ENCODE measurements around the gene GUCY1B1. TPM values are rescaled to one million over a fixed set of nuclear protein-coding genes. Genes with fewer than 3 reads are reported as not detected.

The GUCY1B1 gene
- total RNA-seq, 1 experiment from 2014 or later: not detected

DNA sequence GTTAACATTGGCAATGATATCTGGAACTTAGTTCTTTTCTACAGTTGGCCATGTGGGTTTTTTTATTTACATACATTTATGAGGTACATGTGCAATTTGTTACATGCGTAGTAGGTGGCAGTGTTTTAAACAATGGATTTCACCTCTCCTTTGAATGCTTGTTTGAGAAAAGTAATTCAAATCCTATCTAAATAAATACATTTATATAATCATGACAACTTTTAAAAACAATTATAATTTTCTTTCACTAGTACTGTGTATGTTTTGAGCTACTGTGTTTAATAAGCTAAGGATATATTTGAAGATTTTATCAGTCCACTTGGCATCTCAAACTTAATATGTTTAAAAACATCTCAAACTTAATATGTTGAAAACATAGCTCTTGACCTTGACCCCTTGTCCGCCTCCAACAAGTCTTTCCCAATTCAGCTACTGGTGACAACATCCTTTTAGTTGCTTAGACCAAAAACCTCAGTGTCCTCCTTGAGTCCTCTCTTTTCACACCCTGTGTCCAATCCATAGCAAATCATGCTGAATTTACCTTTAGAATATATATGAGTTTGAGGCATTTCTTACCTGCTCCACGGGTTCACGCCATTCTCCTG lies 14.5 kb downstream of the GUCY1B1 start:
- Histone ChIP-seq H4K20me1 (ENCODE audit: insufficient read depth) (no peaks in the 10 kb centered on the region), H3K4me3 (replicated peaks in 1 of 2; ENCODE audit: low read depth in 1 of 2, low read length in 2 of 2) (no peak overlapping the region), H3K36me3 (ENCODE audit: control insufficient read depth in 1 of 2, insufficient read depth in 2 of 2, low read length in 2 of 2) (no peaks in the 10 kb centered on the region), H3K4me1 (ENCODE audit: control insufficient read depth in 1 of 2, insufficient read depth in 2 of 2, low read length in 2 of 2) (no peaks in the 10 kb centered on the region), H3K9me2 (ENCODE audit: insufficient read depth) (no peaks in the 10 kb centered on the region), H2AFZ (ENCODE audit: low read depth, low read length, poor library complexity, severe bottlenecking) (no peak overlapping the region), H3K79me2 (ENCODE audit: insufficient read depth, low read length) (no peaks in the 10 kb centered on the region), H3K9ac (ENCODE audit: low read length) (no peak overlapping the region), H3K9me3 (ENCODE audit: control insufficient read depth in 1 of 2, insufficient read depth in 1 of 2, low read depth in 1 of 2, low read length in 2 of 2) (no peaks in the 10 kb centered on the region), H3K27me3 (ENCODE audit: insufficient read depth, low read length) (no peaks in the 10 kb centered on the region), H3K27ac (ENCODE audit: low read depth, low read length) (no peak overlapping the region), H3K4me2 (ENCODE audit: low read length) (no peak overlapping the region)
- ChIA-PET CTCF (interaction anchor here (2.0 kb wide), 1 partner anchor 14 kb away, joined by 6 read pairs; no protein-coding TSS in a partner anchor), POLR2A (no interaction called here), RAD21 (ENCODE audit: low non-redundant PET in 1 of 2, low total read pairs in 2 of 2, uncharacterized antibody in 2 of 2, unreplicated experiment in 2 of 2) (no interaction called here)
- DNase-seq (ENCODE audit: low read depth, low spot score): no peak
- TF ChIP-seq EGR1 (IDR thresholded peaks at IDR 0.05; ENCODE audit: low read depth) (no peak), TCF7L2 (IDR thresholded peaks at IDR 0.05; ENCODE audit: borderline replicate concordance, extremely low read depth, insufficient read depth, insufficient read length) (no peak), POLR2AphosphoS5 (IDR thresholded peaks at IDR 0.05; ENCODE audit: low read depth, low read length) (no peak), ELF1 (IDR thresholded peaks at IDR 0.05; ENCODE audit: borderline replicate concordance, low read depth) (no peak), ZNF274 (IDR thresholded peaks at IDR 0.05; ENCODE audit: low read depth, low read length) (no peak)
- no peak for ATAC-seq
- intact Hi-C loops (cut with micrococcal nuclease): no loop called here
- no TSS peak for BruUV-seq (replicated peaks)

DNA sequence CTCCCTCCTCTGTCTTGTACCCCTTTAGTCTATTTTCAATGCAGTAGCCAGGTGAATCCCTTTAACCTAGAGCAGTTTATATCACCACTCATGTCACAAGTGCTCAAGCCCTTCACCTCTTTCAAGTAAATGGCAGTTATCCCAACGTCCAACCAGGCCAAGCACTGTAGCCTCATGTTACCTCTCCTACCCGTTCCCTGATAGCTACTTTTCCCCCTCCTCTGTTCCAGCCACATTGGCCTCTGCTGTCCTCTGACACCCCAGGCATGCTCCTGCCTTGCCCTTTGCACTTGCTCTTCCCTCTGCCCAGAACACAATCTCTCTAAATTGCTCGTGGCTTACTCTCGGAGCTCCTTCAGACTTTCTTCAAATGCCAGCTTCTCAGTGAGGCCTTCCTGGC lies 15.2 kb downstream of the GUCY1B1 start:
- Histone ChIP-seq H3K79me2 (ENCODE audit: insufficient read depth, low read length) (no peaks in the 10 kb centered on the region), H3K27ac (ENCODE audit: low read depth, low read length) (no peak overlapping the region), H3K9me3 (ENCODE audit: control insufficient read depth in 1 of 2, insufficient read depth in 1 of 2, low read depth in 1 of 2, low read length in 2 of 2) (no peaks in the 10 kb centered on the region), H3K9me2 (ENCODE audit: insufficient read depth) (no peaks in the 10 kb centered on the region), H3K4me1 (ENCODE audit: control insufficient read depth in 1 of 2, insufficient read depth in 2 of 2, low read length in 2 of 2) (no peaks in the 10 kb centered on the region), H3K4me2 (ENCODE audit: low read length) (no peak overlapping the region), H2AFZ (ENCODE audit: low read depth, low read length, poor library complexity, severe bottlenecking) (no peak overlapping the region), H4K20me1 (ENCODE audit: insufficient read depth) (no peaks in the 10 kb centered on the region), H3K27me3 (ENCODE audit: insufficient read depth, low read length) (no peaks in the 10 kb centered on the region), H3K4me3 (replicated peaks in 1 of 2; ENCODE audit: low read depth in 1 of 2, low read length in 2 of 2) (no peak overlapping the region), H3K9ac (ENCODE audit: low read length) (no peak overlapping the region), H3K36me3 (ENCODE audit: control insufficient read depth in 1 of 2, insufficient read depth in 2 of 2, low read length in 2 of 2) (no peaks in the 10 kb centered on the region)
- intact Hi-C loops (cut with micrococcal nuclease): no loop called here
- ATAC-seq: no peak
- ChIA-PET POLR2A (no interaction called here), RAD21 (ENCODE audit: low non-redundant PET in 1 of 2, low total read pairs in 2 of 2, uncharacterized antibody in 2 of 2, unreplicated experiment in 2 of 2) (interaction anchor here in 1 of 2 experiments (0.6 kb wide), 1 partner anchor 1224 kb away, joined by 4 read pairs; no protein-coding TSS in a partner anchor), CTCF (interaction anchor here (2.0 kb wide), 1 partner anchor 13 kb away, joined by 6 read pairs; no protein-coding TSS in a partner anchor)
- BruUV-seq (replicated peaks): no TSS peak
- no peak for DNase-seq (ENCODE audit: low read depth, low spot score)
- TF ChIP-seq EGR1 (IDR thresholded peaks at IDR 0.05; ENCODE audit: low read depth): no peak
- TF ChIP-seq FOSL1 (IDR thresholded peaks at IDR 0.05; ENCODE audit: low read depth): no peak
- no peak for TF ChIP-seq CBX3 (IDR thresholded peaks at IDR 0.05; ENCODE audit: low read depth)
- no peak for TF ChIP-seq EZH2 (IDR thresholded peaks at IDR 0.05)
- TF ChIP-seq, protein P1, sequence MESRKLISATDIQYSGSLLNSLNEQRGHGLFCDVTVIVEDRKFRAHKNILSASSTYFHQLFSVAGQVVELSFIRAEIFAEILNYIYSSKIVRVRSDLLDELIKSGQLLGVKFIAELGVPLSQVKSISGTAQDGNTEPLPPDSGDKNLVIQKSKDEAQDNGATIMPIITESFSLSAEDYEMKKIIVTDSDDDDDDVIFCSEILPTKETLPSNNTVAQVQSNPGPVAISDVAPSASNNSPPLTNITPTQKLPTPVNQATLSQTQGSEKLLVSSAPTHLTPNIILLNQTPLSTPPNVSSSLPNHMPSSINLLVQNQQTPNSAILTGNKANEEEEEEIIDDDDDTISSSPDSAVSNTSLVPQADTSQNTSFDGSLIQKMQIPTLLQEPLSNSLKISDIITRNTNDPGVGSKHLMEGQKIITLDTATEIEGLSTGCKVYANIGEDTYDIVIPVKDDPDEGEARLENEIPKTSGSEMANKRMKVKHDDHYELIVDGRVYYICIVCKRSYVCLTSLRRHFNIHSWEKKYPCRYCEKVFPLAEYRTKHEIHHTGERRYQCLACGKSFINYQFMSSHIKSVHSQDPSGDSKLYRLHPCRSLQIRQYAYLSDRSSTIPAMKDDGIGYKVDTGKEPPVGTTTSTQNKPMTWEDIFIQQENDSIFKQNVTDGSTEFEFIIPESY (IDR thresholded peaks at IDR 0.05; ENCODE audit: extremely low read depth, insufficient replicate concordance, low read length): no peak
- TF ChIP-seq POLR2AphosphoS5 (IDR thresholded peaks at IDR 0.05; ENCODE audit: low read depth, low read length): no peak
- TF ChIP-seq, protein P2, sequence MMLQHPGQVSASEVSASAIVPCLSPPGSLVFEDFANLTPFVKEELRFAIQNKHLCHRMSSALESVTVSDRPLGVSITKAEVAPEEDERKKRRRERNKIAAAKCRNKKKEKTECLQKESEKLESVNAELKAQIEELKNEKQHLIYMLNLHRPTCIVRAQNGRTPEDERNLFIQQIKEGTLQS (IDR thresholded peaks at IDR 0.05): no peak
- no peak for TF ChIP-seq EZH2phosphoT487 (IDR thresholded peaks at IDR 0.05; ENCODE audit: borderline replicate concordance)
- TF ChIP-seq, protein P3, sequence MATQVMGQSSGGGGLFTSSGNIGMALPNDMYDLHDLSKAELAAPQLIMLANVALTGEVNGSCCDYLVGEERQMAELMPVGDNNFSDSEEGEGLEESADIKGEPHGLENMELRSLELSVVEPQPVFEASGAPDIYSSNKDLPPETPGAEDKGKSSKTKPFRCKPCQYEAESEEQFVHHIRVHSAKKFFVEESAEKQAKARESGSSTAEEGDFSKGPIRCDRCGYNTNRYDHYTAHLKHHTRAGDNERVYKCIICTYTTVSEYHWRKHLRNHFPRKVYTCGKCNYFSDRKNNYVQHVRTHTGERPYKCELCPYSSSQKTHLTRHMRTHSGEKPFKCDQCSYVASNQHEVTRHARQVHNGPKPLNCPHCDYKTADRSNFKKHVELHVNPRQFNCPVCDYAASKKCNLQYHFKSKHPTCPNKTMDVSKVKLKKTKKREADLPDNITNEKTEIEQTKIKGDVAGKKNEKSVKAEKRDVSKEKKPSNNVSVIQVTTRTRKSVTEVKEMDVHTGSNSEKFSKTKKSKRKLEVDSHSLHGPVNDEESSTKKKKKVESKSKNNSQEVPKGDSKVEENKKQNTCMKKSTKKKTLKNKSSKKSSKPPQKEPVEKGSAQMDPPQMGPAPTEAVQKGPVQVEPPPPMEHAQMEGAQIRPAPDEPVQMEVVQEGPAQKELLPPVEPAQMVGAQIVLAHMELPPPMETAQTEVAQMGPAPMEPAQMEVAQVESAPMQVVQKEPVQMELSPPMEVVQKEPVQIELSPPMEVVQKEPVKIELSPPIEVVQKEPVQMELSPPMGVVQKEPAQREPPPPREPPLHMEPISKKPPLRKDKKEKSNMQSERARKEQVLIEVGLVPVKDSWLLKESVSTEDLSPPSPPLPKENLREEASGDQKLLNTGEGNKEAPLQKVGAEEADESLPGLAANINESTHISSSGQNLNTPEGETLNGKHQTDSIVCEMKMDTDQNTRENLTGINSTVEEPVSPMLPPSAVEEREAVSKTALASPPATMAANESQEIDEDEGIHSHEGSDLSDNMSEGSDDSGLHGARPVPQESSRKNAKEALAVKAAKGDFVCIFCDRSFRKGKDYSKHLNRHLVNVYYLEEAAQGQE (IDR thresholded peaks at IDR 0.05; ENCODE audit: low read depth): no peak

All from HCT116 (cell line).